Amniotic epithelial cell (primary cell): ENCODE measurements around the gene DAB2.

ENCODE experiments used
- DNase-seq: peaks from one replicate; pipeline ENCODE4 v3.0.0-alpha.2; 2010; ENCODE audit warnings: low read depth

DAB2 gene

DNA sequence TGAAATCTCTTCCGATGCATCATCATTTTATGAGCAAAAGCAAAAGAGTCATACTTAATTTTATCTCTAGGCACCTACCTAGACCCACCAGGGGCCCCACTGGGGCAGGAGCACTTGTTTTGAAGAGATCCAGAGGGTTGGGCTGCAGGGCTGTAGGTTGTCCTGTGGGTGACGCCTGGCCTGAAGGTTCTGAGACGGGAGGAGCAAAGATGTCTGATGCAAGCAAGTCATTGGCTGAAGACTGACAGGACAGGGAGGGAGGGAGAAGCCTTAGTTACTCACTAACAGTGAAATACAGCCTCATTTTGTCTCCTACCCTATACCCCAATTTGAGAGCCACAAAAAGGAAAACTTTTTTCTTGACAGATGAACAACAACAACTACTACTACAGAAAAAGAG is 43.4 kb downstream of the DAB2 start:
- DNase-seq = peak; percentile 27

DNA sequence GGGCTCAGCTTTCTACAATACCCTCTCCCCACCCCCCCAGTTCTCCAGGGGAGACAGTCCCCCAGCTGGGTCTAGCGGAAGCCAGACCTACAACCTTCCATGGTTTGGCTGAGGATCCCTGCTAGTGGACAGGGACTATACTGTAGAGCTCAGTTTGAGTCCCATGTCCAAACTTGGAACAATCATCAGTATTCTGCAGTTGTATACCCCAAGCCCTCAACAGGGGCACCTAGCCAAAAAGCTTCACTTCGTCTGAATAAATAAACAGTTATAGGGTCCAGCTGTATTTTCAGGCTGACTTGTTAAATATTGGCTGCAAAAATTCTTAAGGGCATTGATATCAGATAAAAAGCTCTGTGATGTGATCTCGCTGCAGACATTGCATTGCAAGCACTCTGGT is 45.1 kb downstream of the DAB2 start:
- DNase-seq = no peak

DNA sequence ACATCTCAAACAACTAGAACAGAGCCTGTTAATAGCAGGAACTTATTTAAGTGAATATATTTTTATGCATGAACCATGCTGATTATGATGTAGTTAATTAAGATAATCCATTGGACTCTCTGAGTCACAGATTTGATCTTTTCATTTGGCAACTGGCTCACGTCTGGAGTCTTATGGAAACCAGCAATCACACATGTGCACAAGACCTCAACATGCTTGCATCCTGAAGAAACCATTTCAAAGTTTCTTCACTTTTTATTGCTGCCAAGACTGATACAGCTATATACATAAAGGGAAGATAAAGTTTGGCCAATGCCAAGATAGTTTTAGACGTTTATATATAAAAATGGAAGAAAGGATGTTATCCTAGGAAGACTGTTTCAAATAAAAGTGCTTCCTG is 47.2 kb downstream of the DAB2 start:
- DNase-seq = no peak

DNA sequence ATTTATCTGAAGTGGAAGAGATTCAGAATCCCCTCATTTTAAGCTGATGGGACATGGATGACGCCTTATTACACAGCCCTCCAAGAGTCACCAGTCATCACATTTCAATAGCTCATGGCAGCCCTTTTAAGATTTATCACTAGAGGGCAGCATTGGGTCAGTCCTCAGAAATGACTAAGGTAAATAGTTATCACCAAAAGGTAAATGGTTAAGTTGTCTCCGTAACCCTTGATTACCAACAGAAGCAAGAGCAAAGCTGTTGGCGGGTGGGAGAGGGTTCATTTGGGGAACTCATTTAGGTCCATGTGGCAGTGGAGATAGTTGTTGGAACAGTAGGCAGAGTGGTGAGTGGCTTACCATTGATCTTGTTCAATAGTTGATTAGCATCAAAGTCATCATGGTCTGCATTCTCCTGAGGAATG is 48.5 kb downstream of the DAB2 start:
- DNase-seq = peak; percentile 43

DNA sequence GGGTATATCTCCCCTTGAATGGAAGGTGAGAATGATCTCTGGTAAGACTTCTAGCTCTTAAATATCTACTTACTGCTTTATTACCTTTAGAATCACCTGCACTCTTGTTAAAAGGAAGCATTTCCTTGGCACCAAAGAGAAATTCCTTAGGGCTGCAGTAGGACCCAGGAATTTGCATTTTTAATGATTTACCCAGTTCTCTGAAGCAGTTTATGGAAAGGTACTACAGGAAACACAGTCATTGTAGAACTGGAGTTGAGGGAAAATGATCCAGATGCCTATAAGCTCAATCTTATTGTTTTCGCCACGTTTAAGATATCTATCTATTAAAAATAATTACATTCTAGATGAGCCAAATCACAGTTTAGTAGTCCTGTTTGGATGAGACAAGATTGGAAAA is 51.0 kb downstream of the DAB2 start:
- DNase-seq = no peak

DNA sequence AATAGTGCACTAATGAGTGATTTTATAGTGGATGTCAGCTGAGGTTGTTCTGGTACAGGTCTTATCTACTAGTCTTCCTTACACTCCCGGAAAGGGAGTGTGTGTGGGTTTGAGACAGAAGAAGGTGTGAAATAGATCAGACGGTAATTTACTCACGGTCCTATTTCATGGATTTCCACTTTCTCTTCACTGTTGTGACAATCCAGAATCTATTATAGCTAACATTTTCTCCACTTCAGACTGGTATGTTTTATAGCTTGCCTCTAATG is 53.5 kb downstream of the DAB2 start:
- no peak for DNase-seq

DNA sequence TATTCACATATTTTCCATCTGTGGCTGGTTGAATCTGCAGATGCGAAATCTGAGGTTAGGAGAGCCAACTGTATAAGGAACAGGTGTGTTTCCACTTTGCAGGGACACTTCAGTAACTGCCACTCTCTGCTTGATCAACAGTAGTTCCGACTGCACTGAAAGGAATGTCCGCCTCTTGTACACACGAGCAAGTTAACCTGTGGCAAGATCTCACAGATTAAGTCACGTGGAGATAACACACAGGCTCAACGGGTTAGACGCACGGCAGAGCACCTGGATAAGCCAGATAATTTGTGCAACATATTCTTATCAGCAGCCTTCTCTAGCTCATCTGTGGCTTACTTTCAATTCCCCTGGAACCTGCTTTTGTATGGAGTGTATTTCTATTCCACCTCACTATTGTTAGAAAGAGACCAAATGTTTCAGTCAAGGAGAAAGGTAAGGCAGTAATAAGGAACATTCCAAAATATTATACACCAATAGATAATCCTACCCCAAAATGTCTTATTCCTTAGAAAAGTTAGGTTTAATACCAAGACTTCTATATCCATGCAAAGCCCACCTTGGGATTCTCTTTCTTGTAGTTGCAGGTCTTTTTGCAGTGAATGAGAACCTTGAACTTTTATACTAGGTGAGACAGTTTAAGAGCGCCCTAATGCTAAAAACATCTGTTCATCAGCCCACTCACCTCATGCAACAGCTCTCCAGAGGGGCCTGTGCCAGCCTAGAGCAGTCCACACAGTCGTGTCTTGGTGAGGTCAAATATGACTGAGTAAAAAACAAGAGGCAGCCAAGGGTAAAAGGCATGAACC is 54.0 kb downstream of the DAB2 start:
- no peak for DNase-seq

DNA sequence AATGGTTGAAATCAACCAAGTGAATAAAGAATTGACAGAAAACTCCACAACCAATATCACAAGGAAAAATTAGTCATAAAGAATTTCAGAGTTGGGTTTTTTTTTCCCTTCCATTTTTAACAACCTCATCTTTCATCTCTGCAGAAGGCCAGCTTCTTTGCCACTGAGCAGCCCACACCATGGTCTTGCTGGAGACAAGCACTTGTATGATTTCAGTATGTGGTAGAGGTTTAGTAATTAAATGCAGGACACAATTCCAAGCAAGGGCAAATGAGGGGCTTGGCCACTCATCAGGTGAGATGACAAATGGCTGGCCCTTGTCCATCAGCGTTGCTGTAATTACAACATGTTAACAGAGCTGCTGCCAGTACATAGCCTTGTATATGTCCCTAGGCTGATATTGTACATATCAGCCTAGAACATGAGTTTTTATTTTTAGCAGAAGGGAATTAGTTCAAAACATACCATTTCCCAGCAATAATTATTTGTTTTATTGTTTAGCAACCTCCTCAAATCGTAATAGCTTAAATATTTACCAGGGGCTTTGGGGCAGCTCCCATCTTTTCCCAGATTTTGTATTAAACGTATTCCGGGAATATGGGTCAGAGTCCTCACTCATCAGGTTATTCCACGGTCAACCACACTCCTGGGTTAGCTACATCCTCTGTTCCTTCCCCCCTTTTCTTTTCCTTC is 55.5 kb downstream of the DAB2 start:
- DNase-seq = no peak

DNA sequence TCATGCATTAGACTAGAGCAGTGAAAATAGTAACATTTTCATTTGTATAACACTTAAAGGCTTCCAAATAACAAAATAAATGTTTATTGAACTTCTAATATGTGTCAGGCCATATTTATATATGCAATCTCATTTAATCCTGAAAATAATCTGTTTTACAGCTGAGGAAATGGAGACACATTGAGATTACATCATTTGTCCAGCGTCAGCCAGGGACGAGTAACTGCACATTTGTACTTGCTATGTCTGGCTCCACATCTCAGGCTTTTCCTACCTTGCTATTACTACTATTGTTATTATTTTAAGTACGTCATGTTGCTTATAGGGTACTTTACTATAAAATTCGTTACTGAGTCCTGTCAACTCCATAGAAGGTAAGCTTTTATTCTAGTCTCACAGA is 56.7 kb downstream of the DAB2 start:
- DNase-seq = no peak

DNA sequence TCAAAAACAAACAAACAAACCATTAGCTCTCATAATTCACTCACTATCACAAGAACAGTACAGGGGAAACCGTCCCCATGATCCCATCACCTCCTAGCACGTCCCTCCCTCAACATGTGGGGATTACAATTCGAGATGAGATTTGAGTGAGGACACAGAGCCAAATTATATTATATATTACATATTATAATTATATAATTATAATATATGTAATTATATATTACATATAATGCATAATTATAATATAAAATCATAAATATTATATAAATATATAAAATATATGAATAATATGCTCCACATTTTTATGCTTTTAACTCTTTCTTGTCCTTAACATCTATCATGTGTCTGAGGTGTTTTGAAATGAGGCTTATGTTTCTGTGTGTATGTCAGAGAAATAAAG is 57.1 kb downstream of the DAB2 start:
- no peak for DNase-seq

DNA sequence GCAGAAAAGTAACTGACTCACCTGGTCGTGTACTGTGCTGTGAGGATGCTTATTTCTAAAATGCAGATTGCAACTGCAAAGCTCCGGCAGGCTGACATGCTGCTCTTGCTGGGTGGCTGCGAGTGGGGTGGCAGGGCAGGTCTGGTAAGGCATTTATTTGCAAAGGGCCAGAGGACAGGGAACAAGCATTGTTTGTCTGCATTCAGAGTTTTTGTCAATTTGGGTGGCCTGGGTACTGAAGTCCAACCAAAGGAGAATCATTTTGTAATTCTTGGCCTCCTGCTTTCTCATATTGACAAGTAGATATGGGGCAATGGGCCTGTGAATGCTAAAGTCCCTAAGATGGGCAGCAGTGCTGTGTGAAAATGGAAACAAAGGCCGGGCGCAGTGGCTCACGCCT is 60.4 kb downstream of the DAB2 start, which contains the start of gene C9:
TSS of gene C9 (minus strand) at position 129 of the 400 bp plus-strand sequence. CDS start at position 98, 31 bp downstream.
- DNase-seq = no peak

DNA sequence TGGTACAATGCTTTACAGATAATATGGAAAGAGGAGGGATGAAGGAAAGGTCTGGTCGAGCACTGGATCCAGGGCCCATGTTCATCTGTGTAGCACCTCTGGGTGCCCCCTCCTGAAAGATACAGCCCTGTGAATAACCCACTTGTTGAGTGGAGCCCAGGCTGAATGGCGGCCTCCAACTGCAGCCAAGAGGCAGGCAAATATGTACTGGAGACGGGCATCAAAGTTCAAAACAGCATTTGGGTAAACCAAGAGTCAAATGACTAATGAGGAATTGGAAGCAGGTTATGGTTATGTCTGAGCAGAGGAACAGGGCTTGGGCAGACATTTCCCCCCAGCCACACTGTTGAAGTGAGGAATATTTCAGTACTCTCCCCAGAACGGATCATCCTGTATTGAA is 61.6 kb downstream of the DAB2 start:
- DNase-seq = no peak

DNA sequence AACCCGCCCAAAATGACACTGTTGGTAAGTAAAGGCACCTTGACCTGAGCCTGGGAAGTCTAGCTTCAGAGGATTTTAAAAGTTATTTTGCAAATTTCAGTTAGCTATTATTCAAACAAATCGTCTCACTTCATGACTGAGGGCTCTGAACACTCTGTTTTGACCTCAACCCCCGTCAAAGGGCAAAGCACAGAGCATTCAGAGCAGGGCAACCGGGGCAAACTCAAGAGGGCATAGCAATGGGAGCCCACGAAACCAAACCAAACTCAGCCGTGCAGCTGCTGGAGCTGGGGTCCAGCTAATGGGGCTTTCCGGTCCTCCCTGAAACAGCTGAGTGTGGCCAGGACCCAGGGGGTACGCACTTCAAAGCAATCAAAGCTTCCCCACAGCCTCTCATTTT is 62.1 kb downstream of the DAB2 start:
- DNase-seq = no peak

DNA sequence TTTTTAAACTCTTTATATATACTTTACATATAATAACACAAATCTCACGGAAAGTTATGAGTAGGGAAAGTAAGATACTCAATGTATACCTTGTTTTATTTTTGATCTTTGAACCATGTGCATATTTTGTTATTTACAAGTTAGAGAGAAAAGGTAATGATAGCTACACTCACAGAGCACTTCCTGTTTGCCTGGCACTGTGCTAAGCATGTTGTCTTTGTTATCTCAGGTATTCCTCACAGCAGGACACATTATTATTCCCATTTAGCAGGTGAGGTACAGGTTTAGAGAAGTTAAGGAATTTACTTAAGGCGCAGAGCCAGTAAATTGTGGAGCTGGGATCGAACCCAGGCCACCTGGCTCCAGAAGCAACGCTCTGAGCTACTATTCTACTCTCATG is 63.5 kb downstream of the DAB2 start:
- DNase-seq = no peak

DNA sequence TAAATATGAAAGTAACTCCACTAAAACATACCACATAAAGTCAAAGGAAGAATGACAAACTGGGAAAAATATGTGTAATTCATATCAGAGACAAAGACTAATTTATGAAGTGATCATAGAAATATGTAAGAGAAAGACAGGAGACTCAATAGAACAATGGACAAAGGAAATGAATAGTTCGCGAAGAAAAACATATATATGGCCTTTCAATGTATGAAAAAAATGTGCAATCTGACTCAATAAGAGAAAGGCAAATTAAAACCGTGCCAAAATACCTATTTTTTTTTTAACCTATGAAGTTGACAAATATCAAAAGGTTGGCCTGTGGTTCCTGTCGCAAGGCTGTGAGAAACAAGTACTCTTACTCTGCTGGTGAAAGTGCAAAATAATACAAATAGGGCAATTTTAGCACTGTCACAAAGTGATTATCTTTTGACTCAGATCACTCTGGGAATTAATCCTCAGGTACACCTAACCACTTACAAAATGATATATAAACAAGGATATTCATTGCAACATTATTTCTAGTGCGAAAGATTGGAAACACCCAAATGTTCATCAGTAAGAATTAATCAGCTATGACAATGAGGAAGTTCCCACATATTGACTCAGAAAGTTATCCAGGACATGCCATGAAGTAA is 64.2 kb downstream of the DAB2 start:
- DNase-seq = no peak

DNA sequence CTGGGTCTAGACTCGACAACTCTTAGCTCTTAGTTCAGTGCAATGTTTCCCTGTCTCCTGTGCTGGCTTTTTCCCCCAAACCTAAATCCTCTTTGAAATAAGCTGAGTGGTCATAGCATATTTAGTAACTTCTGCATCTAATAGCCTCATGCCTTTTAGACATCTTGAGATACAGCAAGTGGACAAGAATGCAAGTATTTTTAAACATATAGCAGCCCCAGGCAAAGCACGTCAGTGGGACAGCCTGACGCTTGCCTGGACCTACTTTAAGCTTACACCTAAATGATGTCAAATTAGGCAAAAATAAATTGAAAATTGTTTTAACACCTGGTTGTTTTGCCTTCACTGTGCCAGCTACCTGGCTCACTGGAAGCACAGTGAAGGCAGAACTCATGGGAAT is 68.5 kb downstream of the DAB2 start:
- DNase-seq = no peak

DNA sequence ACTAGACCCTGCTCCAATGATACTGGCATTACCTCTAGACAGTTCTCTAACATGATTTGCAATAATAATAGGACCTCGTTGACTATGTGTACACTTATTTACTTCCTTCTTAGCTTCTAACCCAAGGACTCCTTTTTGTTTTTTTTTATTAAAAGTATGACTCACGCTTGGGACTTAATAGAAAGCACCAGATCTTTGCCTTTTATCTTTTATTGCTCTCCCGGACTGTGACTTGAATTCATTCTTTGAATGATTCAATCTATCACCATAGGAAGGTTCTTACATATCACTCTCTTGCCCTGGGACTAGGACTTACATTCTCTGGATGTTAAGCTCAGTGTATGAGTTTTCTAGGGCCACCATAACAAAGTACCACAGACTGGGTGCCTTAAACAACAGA is 69.5 kb downstream of the DAB2 start:
- no peak for DNase-seq

DNA sequence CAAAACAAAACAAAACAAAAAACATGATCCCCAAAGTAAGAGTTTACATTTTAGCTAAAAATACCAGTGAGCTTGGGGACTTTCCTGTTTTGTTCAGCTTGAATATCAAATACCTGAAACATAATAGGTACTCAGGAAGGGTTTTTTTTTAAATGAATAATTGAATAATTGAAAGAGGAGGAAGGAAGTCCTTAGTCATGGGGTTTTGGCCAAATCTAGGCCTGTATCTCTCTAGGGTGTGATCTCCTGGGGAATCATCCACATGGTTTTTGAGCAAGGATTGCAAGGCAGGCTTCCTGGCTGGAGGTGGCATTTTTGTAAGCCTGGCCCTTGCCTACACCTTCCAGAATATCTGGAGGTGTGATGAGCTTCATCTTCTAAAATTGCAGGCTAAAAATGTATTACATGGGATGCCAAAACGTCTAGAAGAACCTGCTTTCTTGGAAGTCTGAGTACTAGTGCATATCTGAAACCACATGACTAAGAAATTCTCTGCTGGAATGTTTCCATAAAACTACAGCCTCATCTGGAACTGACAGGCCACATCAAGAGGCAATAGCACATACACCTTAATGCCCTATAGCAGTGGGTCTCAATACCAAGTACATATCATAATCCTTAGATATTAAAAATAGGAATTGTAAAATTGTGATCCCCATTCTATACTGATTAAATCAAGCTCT is 70.9 kb downstream of the DAB2 start:
- no peak for DNase-seq

DNA sequence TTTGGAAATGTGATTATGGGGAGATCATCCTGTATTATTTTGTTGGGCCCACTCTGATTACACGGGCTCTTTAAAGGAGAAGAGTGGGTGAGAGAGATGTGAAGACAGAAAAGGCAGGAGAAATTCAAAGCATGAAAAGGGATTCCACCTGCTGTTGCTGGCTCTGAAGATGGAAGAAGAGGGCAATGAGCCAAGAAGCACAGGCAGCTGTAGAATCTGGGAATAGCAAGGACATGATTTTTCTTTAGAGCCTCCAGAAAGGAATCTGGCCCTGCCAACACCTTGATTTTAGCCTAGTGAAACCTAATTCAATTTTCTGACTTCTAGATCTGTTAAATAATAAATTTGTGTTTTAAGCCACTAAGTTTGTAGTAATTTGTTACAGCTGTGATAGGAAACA is 71.8 kb downstream of the DAB2 start:
- DNase-seq = no peak

DNA sequence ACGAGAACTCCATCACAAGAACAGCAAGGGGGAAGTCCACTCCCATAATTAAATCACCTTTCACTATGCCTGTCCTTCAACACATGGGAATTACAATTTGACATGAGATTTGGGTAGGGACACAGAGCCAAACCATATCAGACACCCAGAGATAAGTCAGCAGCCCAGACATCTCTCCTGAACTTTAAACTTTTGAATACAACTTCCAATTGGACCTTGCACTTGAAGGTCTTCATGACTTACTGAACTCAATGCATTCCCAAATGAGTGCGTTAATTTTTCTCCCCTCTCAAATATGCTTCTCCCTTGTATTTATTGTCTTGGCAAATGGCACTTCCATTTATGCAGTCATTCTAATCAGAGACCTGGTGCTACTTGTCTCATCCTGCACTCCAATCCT is 72.6 kb downstream of the DAB2 start:
- no peak for DNase-seq

DNA sequence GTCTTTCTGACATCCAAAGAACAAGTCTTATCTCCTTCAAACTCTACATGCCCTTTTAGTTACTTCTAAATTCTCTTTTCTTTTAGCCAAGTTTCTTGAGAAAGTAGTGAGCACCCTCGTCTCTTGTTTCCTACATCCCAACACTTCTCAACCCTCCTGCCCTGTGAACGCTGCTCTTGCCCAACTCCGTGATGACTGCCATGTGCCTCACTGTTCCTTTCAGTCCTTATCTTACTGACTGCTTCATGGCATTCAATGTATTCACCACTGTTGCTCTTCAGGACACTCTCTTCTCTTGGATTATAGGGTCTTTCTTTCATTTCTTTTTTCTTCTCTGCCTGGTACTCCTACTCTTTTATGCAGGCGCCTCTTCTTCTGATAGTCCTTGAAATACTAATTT is 75.3 kb downstream of the DAB2 start:
- DNase-seq = no peak

DNA sequence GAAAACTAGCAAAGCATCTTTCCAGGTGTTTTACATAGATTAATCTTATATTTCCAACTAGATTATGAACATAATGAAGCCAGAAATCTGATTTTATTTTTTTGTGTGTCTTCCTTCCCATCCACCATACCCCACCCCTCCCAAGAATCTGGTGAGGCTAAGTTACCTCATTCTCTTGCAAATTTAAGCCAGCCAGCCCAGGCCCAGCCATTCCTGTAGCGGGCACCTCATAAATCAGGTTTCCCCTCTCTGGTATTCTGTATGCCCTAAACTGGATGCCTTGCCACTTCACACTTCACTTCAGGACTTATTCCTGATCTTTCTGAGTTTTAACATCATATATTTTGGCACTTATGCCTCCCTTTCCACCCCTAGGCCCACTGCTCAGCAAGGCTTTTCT is 82.3 kb downstream of the DAB2 start:
- DNase-seq = no peak

DNA sequence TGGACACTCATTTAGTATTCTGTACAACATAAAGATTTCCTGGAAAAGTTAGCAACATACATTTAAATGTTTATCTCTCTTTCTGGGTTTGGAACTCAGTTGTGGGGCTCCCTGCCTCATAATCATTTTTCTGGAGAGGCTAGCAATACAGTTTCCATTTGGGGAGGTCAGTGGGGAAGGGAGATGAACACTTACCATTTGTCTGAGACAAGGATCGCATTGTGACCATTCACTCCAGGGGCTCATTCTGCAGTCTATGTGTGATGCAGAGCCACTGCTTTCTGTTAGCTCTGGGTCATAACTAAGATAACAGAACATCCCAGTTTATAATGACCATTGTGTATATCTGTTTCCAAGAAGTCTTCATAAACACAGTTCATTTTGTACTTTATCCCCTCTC is 82.9 kb downstream of the DAB2 start:
- no peak for DNase-seq
